HL-60 (cell line): ENCODE data around the gene MREG.

Source experiments
- CTCF ChIP-seq: IDR thresholded peaks from one replicate; pipeline ENCODE4 v1.5.1; 2011; ENCODE audit warnings: low read length, control low read depth, inconsistent platforms; ENCODE audit not compliant: insufficient read depth
- GABPA ChIP-seq: IDR thresholded peaks from 2 replicates; pipeline ENCODE4 v1.6.1; 2012; ENCODE audit warnings: low read depth
- POLR2AphosphoS5 ChIP-seq: IDR thresholded peaks from 2 replicates; pipeline ENCODE4 v1.6.1; 2012; ENCODE audit warnings: low read depth
- SPI1 ChIP-seq: IDR thresholded peaks from 2 replicates; pipeline ENCODE4 v1.6.1; 2012; ENCODE audit warnings: low read depth, mild to moderate bottlenecking, borderline replicate concordance
- TF ChIP-seq, protein P1 (sequence below): IDR thresholded peaks from 2 replicates; pipeline ENCODE4 v1.6.1; 2012; ENCODE audit warnings: low read depth; ENCODE audit not compliant: insufficient replicate concordance

GRCh38 chr2:216030216-216030615 is 16.9 kb upstream of the MREG start:
- TF ChIP-seq CTCF: no peak
- TF ChIP-seq, protein P1, sequence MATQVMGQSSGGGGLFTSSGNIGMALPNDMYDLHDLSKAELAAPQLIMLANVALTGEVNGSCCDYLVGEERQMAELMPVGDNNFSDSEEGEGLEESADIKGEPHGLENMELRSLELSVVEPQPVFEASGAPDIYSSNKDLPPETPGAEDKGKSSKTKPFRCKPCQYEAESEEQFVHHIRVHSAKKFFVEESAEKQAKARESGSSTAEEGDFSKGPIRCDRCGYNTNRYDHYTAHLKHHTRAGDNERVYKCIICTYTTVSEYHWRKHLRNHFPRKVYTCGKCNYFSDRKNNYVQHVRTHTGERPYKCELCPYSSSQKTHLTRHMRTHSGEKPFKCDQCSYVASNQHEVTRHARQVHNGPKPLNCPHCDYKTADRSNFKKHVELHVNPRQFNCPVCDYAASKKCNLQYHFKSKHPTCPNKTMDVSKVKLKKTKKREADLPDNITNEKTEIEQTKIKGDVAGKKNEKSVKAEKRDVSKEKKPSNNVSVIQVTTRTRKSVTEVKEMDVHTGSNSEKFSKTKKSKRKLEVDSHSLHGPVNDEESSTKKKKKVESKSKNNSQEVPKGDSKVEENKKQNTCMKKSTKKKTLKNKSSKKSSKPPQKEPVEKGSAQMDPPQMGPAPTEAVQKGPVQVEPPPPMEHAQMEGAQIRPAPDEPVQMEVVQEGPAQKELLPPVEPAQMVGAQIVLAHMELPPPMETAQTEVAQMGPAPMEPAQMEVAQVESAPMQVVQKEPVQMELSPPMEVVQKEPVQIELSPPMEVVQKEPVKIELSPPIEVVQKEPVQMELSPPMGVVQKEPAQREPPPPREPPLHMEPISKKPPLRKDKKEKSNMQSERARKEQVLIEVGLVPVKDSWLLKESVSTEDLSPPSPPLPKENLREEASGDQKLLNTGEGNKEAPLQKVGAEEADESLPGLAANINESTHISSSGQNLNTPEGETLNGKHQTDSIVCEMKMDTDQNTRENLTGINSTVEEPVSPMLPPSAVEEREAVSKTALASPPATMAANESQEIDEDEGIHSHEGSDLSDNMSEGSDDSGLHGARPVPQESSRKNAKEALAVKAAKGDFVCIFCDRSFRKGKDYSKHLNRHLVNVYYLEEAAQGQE: no peak
- no peak for TF ChIP-seq POLR2AphosphoS5
- TF ChIP-seq GABPA: no peak
- no peak for TF ChIP-seq SPI1
